SU-DHL-6 (cell line): ENCODE measurements around the gene COL17A1.

Source experiments
- H2AFZ ChIP-seq: fragments of 200-600 bp; sonication (generic); 2 replicates; pipeline ENCODE4 v1.6.1; 2014; ENCODE audit warnings: low read depth, mild to moderate bottlenecking, moderate library complexity, mixed read lengths, antibody characterized with exemption, low read length; ENCODE audit not compliant: severe bottlenecking
- H3F3A ChIP-seq: fragments of 200-600 bp; shearing (Covaris generic); 2 replicates; pipeline ENCODE4 v1.6.0; 2016; ENCODE audit warnings: antibody characterized with exemption, mild to moderate bottlenecking; ENCODE audit not compliant: insufficient read depth
- H3K27ac ChIP-seq: fragments of 200-600 bp; sonication (generic); 2 replicates; pipeline ENCODE4 v1.5.1; 2016; ENCODE audit warnings: low read depth, mild to moderate bottlenecking, low read length, moderate library complexity, mixed read lengths
- H3K27me3 ChIP-seq: fragments of 200-600 bp; sonication (generic), shearing (Covaris generic); 2 replicates; pipeline ENCODE4 v1.6.0; 2014; ENCODE audit warnings: mild to moderate bottlenecking, low read length
- H3K36me3 ChIP-seq: fragments of 200-600 bp; sonication (generic); 2 replicates; pipeline ENCODE4 v1.6.1; 2014; ENCODE audit warnings: mild to moderate bottlenecking, low read length, mixed read lengths
- H3K4me2 ChIP-seq: fragments of 300-600, 200-600 bp; shearing (Covaris generic), sonication (generic); 2 replicates; pipeline ENCODE4 v1.6.0; 2014; ENCODE audit warnings: low read length, low read depth, mild to moderate bottlenecking; ENCODE audit not compliant: poor library complexity, severe bottlenecking
- H3K4me3 ChIP-seq: fragments of 200-600 bp; sonication (generic); 2 replicates; pipeline ENCODE4 v1.5.1; 2014; ENCODE audit warnings: antibody characterized with exemption, low read length, mild to moderate bottlenecking, mixed read lengths; ENCODE audit not compliant: insufficient read depth, poor library complexity, severe bottlenecking
- H3K79me2 ChIP-seq: fragments of 200-600 bp; sonication (generic); 2 replicates; pipeline ENCODE4 v1.6.1; 2014; ENCODE audit warnings: mild to moderate bottlenecking, low read length, moderate library complexity; ENCODE audit not compliant: insufficient read depth
- H3K9ac ChIP-seq: fragments of 200-600 bp; sonication (generic); 2 replicates; pipeline ENCODE4 v1.7.0; 2014; ENCODE audit warnings: mild to moderate bottlenecking, low read length
- H3K9me2 ChIP-seq: fragments of 200-600 bp; sonication (generic); replicated peaks from 2 replicates; pipeline ENCODE4 v1.6.1; 2014; ENCODE audit warnings: low read length; ENCODE audit not compliant: insufficient read depth
- H3K9me3 ChIP-seq: fragments of 200-600 bp; sonication (generic); 2 replicates; pipeline ENCODE4 v1.6.1; 2014; ENCODE audit warnings: low read length, mixed read lengths; ENCODE audit not compliant: insufficient read depth
- H4K20me1 ChIP-seq: fragments of 200-600 bp; sonication (generic); 2 replicates; pipeline ENCODE4 v1.6.1; 2014; ENCODE audit warnings: low read depth, mild to moderate bottlenecking, antibody characterized with exemption, low read length, moderate library complexity, mixed read lengths
- CTCF ChIP-seq: fragments of 200-600 bp; sonication (generic); IDR thresholded peaks from one replicate; pipeline ENCODE4 v1.5.1; 2017; ENCODE audit warnings: antibody characterized with exemption, mild to moderate bottlenecking, low read length, moderate library complexity; ENCODE audit not compliant: insufficient read depth, poor library complexity, severe bottlenecking
- EZH2phosphoT487 ChIP-seq: fragments of 200-600 bp; sonication (generic), shearing (Covaris generic); conservative IDR thresholded peaks from 2 replicates; pipeline ENCODE4 v1.6.1; 2018; ENCODE audit warnings: mild to moderate bottlenecking, antibody characterized with exemption, low read length, moderate library complexity, mixed read lengths

The COL17A1 gene

GRCh38 chr10:104028146-104028545 lies 57.5 kb downstream of the COL17A1 start:
- no peaks in the 10 kb centered on the region for H3K9me3 ChIP-seq
- no peaks in the 10 kb centered on the region for H3K9me2 ChIP-seq
- no peak overlapping the region for H3K27ac ChIP-seq
- no peaks in the 10 kb centered on the region for H3K27me3 ChIP-seq
- H3F3A ChIP-seq = no peaks in the 10 kb centered on the region
- no peaks in the 10 kb centered on the region for H4K20me1 ChIP-seq
- H3K9ac ChIP-seq = no peak overlapping the region
- peaks cover 19% of the 10 kb centered on the region; the same call in 1 of the 2 replicates for H3K36me3 ChIP-seq
- H2AFZ ChIP-seq = no peak overlapping the region
- no peaks in the 10 kb centered on the region for H3K79me2 ChIP-seq
- H3K4me3 ChIP-seq = no peak overlapping the region
- H3K4me2 ChIP-seq = no peak overlapping the region
- TF ChIP-seq CTCF (no peak), EZH2phosphoT487 (no peak)

GRCh38 chr10:104026762-104027161 lies 58.9 kb downstream of the COL17A1 start:
- H3K79me2 ChIP-seq = no peaks in the 10 kb centered on the region
- no peaks in the 10 kb centered on the region for H4K20me1 ChIP-seq
- H3F3A ChIP-seq = no peaks in the 10 kb centered on the region
- no peaks in the 10 kb centered on the region for H3K27me3 ChIP-seq
- TF ChIP-seq CTCF (no peak), EZH2phosphoT487 (no peak)
- H3K4me2 ChIP-seq = no peak overlapping the region
- no peaks in the 10 kb centered on the region for H3K9me3 ChIP-seq
- peaks cover 19% of the 10 kb centered on the region; the same call in 1 of the 2 replicates for H3K36me3 ChIP-seq
- no peaks in the 10 kb centered on the region for H3K9me2 ChIP-seq
- no peak overlapping the region for H3K27ac ChIP-seq
- H3K4me3 ChIP-seq = no peak overlapping the region
- H3K9ac ChIP-seq = no peak overlapping the region
- H2AFZ ChIP-seq = no peak overlapping the region

GRCh38 chr10:104025524-104025923 lies 60.2 kb downstream of the COL17A1 start:
- Histone ChIP-seq H3K9me3 (no peaks in the 10 kb centered on the region), H3F3A (no peaks in the 10 kb centered on the region), H3K27me3 (no peaks in the 10 kb centered on the region), H3K9me2 (no peaks in the 10 kb centered on the region), H3K4me2 (no peak overlapping the region), H3K27ac (no peak overlapping the region), H3K4me3 (no peak overlapping the region), H4K20me1 (no peaks in the 10 kb centered on the region), H3K36me3 (peaks cover 26% of the 10 kb centered on the region; the same call in 1 of the 2 replicates), H3K79me2 (no peaks in the 10 kb centered on the region), H2AFZ (no peak overlapping the region), H3K9ac (no peak overlapping the region)
- TF ChIP-seq CTCF = no peak
- no peak for TF ChIP-seq EZH2phosphoT487

- no peaks in the 10 kb centered on the region for H3F3A ChIP-seq
- no peak overlapping the region for H3K27ac ChIP-seq
- no peak overlapping the region for H3K9ac ChIP-seq
- no peak overlapping the region for H2AFZ ChIP-seq
- H3K27me3 ChIP-seq = no peaks in the 10 kb centered on the region
- H4K20me1 ChIP-seq = no peaks in the 10 kb centered on the region
- H3K36me3 ChIP-seq = peaks cover 36% of the 10 kb centered on the region; the same call in 1 of the 2 replicates
- no peaks in the 10 kb centered on the region for H3K9me2 ChIP-seq
- TF ChIP-seq CTCF (no peak), EZH2phosphoT487 (no peak)
- H3K4me3 ChIP-seq = no peak overlapping the region
- no peaks in the 10 kb centered on the region for H3K9me3 ChIP-seq
- H3K4me2 ChIP-seq = no peak overlapping the region
- no peaks in the 10 kb centered on the region for H3K79me2 ChIP-seq
Observed at GRCh38 chr10:104022026-104022425, 63.7 kb downstream of the COL17A1 start.
